Activated CD4-positive, alpha-beta T cell treated with anti-CD3 and anti-CD28 coated beads for 24 hours (primary cell): ENCODE measurements around the gene GAL3ST2.
"Not testable (repeated sequence)": the region's sequence is repeated elsewhere in the genome, so short reads cannot be mapped to it uniquely, and the experiment has no call there.

Experiments used
- DNase-seq, 2 donors: peaks; one replicate each; pipeline ENCODE4 v3.0.0-alpha.2; 2020; ENCODE audit warnings: low read depth in 2 of 2

Gene GAL3ST2

DNA sequence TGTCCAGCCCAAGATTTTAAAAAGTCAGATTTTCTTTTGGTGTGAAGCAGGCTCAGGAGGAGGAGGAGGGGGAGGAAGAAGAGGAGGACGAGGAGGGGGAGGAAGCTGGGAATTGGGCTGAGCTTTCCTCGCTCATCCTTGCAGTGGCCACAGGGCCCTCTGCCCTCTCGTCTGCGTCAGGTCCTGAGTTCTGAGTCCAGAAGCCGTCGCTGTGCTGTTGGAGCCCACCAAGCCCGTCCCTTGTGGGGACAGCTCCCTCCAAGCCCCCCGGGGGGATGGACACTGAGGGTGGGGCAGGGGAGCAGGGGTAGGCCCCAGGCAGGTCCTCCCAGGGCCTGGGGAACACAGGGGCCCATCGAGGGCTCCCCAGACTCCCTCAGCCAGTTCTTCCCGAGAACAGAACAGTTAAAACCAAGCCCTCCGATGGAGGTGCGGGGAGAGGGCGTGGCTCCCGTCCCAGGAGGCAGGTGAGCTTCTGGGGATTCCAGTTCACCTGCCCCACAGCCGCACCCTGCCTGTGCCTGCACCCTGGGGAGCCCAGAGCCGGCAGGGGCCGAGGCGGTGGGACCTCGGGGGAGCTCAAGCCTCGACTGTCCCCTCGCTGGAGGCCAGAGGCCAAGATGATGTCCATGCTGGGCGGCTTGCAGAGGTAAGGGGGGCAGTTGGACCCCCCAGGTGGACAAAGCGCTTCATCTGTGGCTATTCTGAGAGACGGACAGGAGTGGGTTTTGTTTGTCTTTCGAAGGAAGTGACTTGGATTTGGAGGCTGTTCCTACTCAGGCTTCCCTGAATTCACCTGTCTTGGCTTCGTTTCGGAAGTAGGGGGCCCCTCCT, at the start of gene GAL3ST2:
Gene GAL3ST2, plus strand, starts transcription at position 487 of the 834 bp plus-strand sequence. Its CDS starts 134 bp downstream, at position 621.
- DNase-seq = no peak

DNA sequence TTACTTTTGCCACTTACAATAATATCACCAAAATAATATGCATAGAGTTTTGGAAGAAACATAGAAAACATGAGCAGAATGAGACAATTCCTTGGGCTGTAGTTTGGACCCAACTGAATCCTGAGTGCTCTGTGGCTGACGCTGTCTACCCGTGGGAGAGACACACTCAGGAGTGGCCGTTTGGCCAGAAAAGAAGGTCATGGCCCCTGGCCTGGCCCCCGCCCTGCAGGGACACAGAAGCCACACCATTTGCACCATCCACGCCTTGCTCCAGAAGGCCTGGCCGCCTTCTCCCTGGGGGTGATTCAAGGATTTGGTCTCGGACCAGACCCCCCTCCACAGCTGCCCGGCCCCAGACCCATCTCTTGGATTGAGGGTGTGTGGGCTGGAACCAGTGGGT, 48.6 kb upstream of the GAL3ST2 start:
- DNase-seq = no peak

DNA sequence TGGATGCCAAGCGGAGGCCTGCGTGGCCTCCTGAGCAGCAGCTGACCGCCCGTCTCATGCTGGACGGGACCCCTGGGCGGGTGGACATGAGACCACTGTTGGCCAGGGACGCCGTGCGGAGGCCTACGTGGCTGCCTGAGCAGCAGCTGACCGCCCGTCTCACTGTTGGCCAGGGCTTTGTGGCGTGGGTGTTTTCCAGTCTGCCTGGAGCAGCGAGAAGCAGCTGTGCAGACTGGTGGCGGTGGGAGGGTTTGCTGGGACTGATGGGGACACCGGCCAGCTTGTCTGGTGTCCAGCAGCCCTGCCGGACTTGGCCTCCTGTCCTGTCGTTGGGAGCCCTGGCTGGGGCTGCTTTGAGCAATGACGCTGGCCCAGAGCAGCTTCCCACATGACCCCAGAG, 48.0 kb upstream of the GAL3ST2 start:
- DNase-seq = no peak

DNA sequence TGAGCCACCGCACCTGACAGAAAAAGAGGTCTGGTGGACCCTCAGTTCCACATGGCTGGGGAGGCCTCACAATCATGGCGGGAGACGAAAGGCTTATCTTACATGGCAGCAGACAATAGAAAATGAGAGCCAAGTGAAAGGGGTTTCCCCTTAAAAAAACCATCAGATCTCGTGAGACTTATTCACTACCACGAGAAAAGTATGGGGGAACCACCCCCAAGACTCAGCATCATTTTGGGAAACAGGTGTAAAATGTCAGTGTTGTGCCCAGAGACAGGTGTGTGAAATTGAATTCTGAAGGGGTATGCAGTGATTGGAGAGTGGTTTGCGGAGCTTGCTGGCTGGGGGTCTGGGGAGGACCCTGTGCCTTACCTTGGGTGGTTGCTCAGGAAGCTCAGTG, 46.8 kb upstream of the GAL3ST2 start:
- DNase-seq = no peak

DNA sequence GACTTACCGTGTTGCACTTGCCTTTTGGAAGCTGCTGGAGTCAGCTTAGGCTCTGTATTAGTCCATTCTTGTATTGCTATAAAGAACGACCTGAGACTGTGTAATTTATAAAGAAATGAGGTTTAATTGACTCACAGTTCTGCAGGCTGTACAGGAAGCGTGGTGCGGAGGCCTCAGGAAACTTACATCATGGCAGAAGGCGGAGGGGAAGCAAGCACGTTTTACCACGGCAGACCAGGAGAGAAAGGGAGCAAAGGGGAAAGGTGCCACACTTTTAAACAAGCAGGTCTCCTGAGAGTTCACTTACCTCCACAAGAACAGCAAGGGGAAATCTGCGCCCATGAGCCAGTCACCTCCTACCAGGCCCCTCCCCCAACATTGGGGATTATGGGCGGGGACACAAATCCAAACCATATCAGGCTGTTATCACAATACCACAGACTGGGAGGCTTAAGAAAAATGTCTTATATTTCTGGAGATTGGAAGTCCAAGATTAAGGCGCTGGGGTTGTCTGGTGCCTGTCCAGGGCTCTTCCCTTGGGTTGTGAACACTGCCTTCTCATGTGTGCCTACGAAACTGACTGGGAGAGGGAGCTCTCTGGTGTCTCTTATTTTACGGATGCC, 45.8 kb upstream of the GAL3ST2 start:
- no peak for DNase-seq

DNA sequence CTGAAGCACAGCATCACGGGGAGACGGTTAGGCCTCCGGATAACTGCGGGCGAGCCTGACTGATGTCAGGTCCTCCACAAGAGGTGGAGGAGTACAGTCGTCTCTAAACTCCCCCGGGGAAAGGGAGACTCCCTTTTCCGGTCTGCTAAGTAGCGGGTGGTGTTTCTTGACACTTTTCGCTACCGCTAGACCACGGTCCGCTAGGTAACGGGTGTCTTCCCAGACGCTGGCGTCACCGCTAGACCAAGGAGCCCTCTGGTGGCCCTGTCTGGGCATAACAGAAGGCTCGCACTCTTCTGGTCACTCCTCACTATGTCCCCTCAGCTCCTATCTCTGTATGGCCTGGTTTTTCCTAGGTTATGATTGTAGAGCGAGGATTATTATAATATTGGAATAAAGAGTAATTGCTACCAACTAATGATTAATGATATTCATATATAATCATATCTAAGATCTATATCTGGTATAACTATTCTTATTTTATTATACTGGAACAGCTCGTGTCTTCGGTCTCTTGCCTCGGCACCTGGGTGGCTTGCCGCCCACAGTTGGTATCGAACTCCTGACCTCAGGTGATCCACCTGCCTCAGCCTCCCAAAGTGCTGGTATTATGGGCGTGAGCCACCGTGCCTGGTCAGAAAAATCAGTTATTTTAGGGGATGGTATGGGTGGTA, 44.0 kb upstream of the GAL3ST2 start:
- peak in 1 of 2 donors; percentile 63 for DNase-seq

DNA sequence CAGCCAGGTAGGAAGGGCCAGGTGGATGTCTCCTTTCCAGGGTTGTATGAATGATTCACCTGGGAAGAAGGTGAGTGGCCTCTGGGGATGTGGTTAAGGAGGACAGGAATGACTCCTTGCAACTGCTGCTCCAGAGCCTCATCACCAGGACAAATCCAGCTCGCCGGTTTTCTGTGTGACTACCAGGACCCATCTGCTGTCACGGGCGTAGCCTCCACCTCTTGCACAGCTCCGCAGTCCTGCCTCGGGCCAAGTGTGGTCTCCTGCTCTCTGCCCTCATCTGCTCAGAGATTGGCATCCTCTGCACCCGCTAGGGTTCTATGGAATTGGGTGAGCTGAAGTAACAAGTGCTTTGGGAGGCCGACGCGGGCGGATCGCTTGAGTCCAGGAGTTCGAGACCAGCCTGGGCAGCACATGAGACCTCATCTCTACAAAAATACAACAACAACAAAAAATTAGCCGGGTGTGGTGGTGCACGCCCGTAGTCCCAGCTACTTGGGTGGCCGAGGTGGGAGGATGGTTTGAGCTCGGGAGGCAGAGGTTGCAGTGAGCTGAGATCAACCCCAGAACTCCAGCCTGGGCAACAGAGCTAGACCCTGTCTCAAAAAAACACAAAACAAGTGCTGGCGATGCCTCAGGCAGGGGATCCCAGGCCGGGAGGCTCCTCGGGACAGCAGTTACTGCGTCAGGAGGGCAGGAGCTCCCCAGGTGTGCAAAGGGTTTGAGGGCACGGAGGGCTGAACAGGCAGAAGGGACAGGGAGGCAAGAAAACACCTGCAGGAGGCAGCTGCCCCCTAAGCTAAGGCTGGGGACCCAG, 43.0 kb upstream of the GAL3ST2 start:
- DNase-seq = no peak

DNA sequence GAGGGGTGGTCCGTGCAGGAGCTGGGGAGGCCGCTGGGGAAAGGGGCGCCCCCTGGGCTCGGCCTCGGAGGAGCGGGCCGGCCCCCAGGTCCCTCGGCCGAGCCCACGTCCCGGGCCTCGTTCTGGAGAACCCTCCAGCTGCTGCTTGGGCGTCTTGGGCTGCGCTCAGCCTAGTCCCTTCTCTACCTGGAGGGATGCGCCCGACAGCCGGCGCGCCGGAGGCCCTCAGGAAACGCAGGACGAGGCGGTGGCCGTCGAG, 42.5 kb upstream of the GAL3ST2 start:
- DNase-seq = no peak

DNA sequence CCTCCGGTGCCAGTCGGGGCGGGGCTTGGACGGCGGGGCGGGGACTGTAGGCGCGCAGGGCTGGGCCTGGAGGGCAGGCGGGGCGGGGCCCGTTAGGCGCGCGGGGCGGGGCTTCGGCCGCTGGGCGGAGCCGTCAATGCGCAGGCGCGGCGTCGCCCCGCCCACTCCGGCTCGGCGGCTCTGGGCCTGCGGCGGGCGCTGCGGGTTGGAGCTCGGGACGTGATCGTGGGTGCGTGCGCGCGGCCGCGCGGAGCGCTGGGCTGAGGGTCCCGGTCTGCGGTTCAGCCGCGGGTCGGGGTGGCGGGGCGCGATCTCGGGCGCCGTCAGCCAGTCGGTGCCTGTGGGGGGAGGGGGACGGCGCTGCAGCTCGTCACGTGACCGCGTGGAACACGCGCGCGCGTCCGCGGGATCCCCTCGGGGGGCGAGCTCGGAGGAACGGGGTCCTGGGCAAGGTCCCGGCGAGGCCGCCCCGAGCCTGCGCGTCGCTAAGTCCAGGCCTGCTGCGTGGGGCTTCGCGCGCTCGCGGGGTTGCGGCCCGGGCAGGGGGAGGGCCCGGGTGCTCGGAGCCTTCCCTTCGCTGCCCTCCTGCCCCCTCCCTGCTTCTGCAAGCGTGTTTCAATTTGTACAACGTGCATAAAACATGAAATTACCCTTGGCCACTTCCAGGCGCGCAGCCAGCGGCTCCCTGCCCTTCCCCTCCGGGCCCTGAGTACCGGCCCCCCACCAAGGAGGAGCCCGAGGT, 42.0 kb upstream of the GAL3ST2 start, which contains the start of gene D2HGDH:
Gene D2HGDH, plus strand, starts transcription at position 164 of the 742 bp plus-strand sequence. CDS start 595 bp downstream, outside the sequence.
- DNase-seq = peak; percentile 94 to 96

DNA sequence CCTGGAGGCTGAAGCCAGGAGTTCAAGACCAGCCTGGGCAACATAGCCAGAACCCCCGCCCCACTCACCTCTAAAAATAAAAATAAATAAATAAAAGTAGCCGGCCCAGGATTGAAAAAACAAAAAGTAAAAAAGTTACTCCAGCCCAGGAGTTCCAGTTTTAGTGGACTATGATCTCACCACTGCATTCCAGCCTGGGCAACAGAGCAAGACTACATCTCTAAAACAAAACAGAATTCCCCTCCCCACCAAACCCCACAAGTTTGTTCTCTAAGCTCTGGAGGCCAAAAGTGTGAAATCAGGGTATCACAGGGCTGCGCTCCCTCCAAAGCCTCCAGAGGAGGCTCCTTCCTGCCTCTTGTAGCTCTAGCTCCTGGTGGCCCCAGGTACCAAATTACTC, 40.5 kb upstream of the GAL3ST2 start:
- no peak for DNase-seq

DNA sequence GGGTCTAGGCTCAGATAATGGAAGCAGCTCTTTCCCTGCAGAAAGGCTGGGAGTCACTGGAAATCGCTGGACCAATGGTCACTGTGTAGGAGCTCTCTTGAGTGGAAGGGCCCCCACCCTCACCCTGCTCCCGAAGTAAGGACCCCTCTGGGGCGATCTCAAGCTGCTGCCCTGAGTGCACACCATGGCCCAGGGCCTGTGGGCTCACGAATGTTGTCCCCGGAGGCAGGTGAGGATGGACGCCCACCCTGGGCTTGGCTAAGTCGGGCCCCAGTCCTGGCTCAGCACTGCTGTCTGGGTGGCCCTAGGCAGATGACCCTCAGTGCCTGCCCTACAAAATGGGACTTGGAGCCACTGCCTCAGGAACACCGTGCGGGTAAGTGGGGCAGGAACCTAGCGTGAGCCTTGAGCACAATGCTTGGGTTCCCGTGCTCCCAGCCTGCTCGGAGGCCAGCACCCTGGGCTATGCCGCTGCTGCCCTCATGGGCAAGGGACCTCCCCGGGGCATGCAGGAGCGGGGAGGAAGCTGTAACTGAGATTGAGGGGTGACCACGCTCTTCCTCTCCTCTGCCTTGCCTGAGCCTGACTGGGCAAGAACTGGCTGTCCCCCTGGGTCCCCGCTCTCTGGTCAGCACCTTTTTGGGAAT, 38.5 kb upstream of the GAL3ST2 start:
- no peak for DNase-seq

DNA sequence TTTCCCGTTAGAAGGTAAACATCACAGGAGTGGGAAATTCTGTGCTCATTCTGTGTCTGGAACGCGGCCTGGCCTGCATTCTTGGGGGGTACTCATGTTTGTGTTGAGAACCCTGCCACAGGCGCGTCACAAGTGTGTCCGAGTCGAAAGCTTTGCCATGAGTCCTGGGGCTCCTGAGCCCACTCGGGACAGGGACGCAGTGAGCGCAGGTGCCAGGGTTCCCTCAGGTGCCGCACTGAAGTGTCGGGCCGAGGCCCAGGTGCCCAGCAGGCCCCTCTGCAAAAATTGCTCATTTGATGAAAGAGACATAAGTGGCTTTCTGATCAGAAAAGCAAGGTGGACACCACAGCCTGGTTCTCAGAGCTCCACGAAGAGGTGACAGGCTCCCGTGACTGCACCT, 37.4 kb upstream of the GAL3ST2 start:
- no peak for DNase-seq

DNA sequence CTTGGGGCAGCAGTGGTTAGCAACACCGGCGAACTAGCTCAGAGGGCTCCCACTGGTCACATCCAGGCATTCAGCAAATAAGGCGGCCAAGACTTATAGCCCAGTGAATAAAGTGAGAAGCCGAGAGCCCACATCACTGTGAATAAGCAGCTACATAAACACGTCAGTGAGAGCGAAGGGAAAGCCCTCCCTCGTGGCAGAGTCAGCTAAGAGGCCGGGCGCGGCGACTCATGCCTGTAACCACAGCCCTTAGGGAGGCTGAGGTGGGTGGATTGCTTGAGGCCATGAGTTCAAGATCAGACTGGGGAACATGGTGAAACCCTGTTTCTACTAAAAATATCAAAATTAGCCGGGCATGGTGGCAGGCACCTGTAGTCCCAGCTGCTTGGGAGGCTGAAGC, 37.0 kb upstream of the GAL3ST2 start:
- peak; percentile 54 to 62 for DNase-seq

DNA sequence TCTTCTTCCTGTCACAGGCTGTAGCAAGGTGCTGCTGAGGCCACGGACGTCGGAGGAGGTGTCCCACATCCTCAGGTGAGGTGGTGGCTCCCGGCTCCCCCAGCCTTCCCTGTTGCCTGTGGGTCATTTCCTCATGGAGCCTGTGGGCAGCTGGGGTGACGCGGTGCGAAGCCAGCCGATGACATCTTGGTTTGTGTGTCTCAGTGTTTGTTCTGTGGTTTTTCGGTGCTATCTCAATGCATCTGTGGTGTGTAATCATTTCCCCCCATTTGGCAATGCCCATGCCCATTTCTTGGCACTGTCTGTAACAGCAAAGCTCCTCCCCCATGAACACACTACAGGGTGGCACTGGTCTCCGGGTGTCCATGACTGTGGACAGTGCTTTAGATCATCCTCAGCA, 35.6 kb upstream of the GAL3ST2 start:
- no peak for DNase-seq

DNA sequence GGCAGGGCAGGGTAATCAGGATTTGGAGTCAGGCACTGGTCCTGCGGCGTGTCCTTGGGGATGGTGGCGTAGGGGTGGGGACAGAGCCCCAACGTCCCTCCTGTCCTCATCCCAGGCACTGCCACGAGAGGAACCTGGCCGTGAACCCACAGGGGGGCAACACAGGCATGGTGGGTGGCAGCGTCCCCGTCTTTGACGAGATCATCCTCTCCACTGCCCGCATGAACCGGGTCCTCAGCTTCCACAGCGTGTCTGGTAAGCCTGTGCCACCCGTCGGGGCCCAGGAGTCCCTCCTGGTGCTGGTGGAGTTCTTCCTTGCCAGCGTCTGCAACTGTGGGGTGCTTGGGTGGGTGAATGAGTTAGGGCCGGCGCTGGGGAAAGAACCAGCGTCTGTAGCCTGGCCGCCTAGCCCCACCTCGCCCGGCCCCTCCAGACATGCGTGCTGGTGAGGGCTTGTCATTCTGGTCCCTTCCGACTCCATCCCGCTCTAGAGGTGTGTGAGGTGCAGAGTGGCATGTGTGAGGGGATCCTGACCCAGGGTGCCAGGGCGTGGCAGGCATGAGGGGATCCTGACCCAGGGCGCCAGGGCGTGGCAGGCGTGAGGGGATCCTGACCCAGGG, 34.2 kb upstream of the GAL3ST2 start:
- no peak for DNase-seq

DNA sequence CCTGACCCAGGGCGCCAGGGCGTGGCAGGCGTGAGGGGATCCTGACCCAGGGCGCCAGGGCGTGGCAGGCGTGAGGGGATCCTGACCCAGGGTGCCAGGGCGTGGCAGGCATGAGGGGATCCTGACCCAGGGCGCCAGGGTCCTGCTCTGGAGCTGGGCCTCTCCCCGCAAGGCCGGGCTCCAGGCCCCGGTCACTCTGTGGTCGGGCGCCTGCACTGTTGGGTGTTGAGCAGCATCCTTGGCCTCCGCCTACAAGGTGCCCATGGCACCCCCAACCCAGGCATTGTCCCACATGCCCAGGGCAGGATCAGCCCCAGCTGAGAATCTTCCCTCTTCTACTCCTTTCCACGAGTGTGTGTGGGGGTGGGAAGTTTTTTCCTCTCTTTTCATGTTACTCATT, 33.6 kb upstream of the GAL3ST2 start:
- DNase-seq = not testable (repeated sequence)

DNA sequence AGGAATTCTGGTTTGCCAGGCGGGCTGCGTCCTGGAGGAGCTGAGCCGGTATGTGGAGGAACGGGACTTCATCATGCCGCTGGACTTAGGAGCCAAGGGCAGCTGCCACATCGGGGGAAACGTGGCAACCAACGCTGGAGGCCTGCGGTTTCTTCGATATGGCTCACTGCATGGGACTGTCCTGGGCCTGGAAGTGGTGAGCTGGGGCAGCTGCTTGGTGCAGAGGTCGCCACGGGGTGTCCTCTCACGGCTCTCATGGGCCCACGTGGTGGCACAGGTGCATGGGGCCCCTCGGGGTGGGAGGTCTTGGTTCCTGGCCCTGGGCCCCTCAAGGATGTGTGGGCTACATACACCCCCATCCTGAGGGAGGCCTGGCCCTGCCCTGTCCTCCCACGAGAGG, 33.0 kb upstream of the GAL3ST2 start:
- DNase-seq = no peak

DNA sequence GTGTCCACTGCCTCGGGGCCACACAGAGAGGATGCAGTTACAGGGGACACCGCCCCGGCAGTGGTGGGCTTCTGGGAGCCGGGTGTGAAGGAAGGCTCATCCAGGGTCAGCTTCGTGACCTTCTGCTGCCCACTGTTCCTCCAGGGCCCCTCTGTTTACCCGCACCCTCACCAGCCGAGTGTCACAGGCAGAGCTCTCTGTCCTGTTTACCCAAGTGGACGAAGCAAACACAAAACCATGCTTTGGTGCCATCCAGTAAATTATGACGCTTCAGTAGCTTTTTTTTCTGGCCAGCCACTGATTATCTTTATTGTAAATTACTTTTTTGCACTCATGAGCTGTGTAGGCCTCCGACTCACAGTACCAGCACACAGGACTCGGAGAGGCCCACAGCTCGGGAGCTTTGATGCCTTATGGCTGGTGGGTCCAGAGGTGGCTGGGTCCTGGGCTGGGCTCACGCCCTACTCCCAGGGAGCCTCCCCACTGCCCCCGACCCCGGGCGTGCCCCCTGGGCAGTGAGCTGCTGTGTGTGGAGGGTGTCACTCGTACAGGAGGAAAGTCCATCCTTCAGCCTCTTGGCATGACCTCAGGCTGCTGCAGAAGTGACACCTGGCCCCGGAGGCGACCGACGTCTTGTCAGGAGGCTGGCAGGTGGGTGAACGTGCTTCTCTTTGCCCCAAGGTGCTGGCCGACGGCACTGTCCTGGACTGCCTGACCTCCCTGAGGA, 32.4 kb upstream of the GAL3ST2 start:
- no peak for DNase-seq

DNA sequence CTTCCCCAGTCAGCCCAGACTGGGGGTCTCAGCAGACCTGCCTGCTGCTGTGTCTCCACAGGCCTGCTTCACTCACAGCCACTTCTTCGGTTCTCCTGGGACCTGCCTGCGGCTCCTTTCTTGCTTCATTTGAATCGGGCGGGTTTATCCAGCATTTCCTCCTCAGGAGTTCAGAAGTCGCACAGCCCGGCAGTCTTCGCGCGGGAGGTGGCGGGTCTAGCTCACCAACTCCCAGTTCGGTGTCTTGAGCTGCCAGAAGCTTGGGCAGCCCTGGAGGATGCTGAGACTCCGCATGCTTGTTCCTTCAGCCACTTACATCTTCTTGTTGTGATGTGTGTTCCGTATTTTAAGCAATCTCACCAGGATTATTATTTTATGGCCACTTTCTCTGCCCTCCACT, 31.3 kb upstream of the GAL3ST2 start:
- DNase-seq = no peak

DNA sequence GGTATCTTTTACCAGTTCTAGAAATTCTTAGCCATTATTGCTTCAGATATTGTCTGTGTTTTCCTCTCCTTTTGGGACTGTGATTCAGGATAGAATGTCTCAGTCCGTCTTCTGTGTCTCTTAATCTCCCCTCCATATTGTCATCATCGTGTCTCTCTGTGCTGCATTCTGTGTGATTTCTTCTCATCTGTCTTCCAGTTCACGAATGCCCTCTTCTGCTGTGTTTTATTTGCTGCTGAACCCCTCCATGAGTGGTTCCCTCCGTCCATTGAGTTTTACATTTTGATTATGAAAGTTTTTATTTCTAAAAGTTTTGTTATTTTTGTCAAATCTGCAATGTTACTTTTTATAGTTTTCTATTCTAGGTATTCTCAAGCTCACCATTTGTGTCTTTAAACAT, 30.5 kb upstream of the GAL3ST2 start:
- DNase-seq = no peak
